GM18526 (cell line): ENCODE results near the gene TBC1D17.
A peak's percentile ranks its signal among the peaks of the same experiment; 100 is the strongest.

Experiments used
- POLR2A ChIP-seq: IDR thresholded peaks from 3 replicates; pipeline ENCODE4 v1.6.1; 2011; ENCODE audit not compliant: insufficient read length; ENCODE audit errors: extremely low read depth

Gene TBC1D17

GRCh38 chr19:49924004-49924880, 46.7 kb downstream of the TBC1D17 start:
- peak; percentile 23 for TF ChIP-seq POLR2A

- no peak for TF ChIP-seq POLR2A
These were observed 48.0 kb downstream of the TBC1D17 start for GRCh38 chr19:49925486-49925885.

GRCh38 chr19:49926515-49926914, 49.0 kb downstream of the TBC1D17 start:
- no peak for TF ChIP-seq POLR2A

GRCh38 chr19:49927526-49928264, 50.2 kb downstream of the TBC1D17 start:
- TF ChIP-seq POLR2A, result no peak

- TF ChIP-seq POLR2A, result peak; percentile 93
These were observed 51.7 kb downstream of the TBC1D17 start, which contains the start of the genes ATF5 and NUP62 for GRCh38 chr19:49929121-49929610. Gene ATF5, plus strand, starts transcription at chr19:49929205. Its CDS starts 1,646 bp downstream, at chr19:49930851. Gene NUP62, minus strand, starts transcription at chr19:49929504. Its CDS starts 19,697 bp downstream, at chr19:49909807.

- peak; percentile 97 for TF ChIP-seq POLR2A
These were observed 52.3 kb downstream of the TBC1D17 start for GRCh38 chr19:49929611-49930482.

GRCh38 chr19:49930483-49931011, 53.0 kb downstream of the TBC1D17 start:
- no peak for TF ChIP-seq POLR2A

- TF ChIP-seq POLR2A, result no peak
These were observed 54.0 kb downstream of the TBC1D17 start for GRCh38 chr19:49931293-49932040.

GRCh38 chr19:49932041-49932451, 54.5 kb downstream of the TBC1D17 start:
- no peak for TF ChIP-seq POLR2A

- TF ChIP-seq POLR2A, result no peak
These were observed 55.2 kb downstream of the TBC1D17 start for GRCh38 chr19:49932731-49933131.

- no peak for TF ChIP-seq POLR2A
These were observed 56.1 kb downstream of the TBC1D17 start for GRCh38 chr19:49933643-49934042.

- no peak for TF ChIP-seq POLR2A
These were observed 59.0 kb downstream of the TBC1D17 start for GRCh38 chr19:49936549-49936948.

- TF ChIP-seq POLR2A, result no peak
These were observed 60.4 kb downstream of the TBC1D17 start for GRCh38 chr19:49937750-49938381.
